GM21576 (cell line): ENCODE data around the gene SHOC1.
A peak's percentile ranks its signal among the peaks of the same experiment; 100 is the strongest.
"Not testable (repeated sequence)": the region's sequence is repeated elsewhere in the genome, so short reads cannot be mapped to it uniquely, and the experiment has no call there.

Experiments
- ATAC-seq: cut with Tn5 transposase; IDR thresholded peaks from one replicate; pipeline ENCODE4 v1.9.1; 2021; ENCODE audit warnings: mild to moderate bottlenecking, moderate library complexity; ENCODE audit not compliant: unreplicated experiment

Gene SHOC1

GRCh38 chr9:111794835-111795556, at the start of gene SHOC1:
Gene SHOC1, minus strand, starts transcription at chr9:111794937. Its CDS starts 3,519 bp downstream, at chr9:111791418.
- no peak for ATAC-seq

- no peak for ATAC-seq
Measured at GRCh38 chr9:111843971-111844370, 49.2 kb upstream of the SHOC1 start.

GRCh38 chr9:111842313-111842712, 47.6 kb upstream of the SHOC1 start:
- no peak for ATAC-seq

GRCh38 chr9:111840442-111840841, 45.7 kb upstream of the SHOC1 start:
- no peak for ATAC-seq

- ATAC-seq: no peak
Measured at GRCh38 chr9:111839987-111840386, 45.2 kb upstream of the SHOC1 start.

- peak; percentile 60 for ATAC-seq
Measured at GRCh38 chr9:111839387-111839786, 44.6 kb upstream of the SHOC1 start.

- no peak for ATAC-seq
Measured at GRCh38 chr9:111838439-111838838, 43.7 kb upstream of the SHOC1 start.

GRCh38 chr9:111836311-111836710, 41.6 kb upstream of the SHOC1 start:
- ATAC-seq: no peak

GRCh38 chr9:111833941-111834340, 39.2 kb upstream of the SHOC1 start:
- ATAC-seq: no peak

GRCh38 chr9:111832449-111832848, 37.7 kb upstream of the SHOC1 start:
- no peak for ATAC-seq

GRCh38 chr9:111831371-111832108, 36.8 kb upstream of the SHOC1 start:
- ATAC-seq: no peak

- no peak for ATAC-seq
Measured at GRCh38 chr9:111828193-111828592, 33.5 kb upstream of the SHOC1 start.

GRCh38 chr9:111825468-111826145, 30.9 kb upstream of the SHOC1 start:
- ATAC-seq: no peak

- peak; percentile 70 for ATAC-seq
Measured at GRCh38 chr9:111821006-111821528, 26.3 kb upstream of the SHOC1 start.

- ATAC-seq: no peak
Measured at GRCh38 chr9:111819360-111819759, 24.6 kb upstream of the SHOC1 start.

- no peak for ATAC-seq
Measured at GRCh38 chr9:111815285-111816070, 20.7 kb upstream of the SHOC1 start.

GRCh38 chr9:111812337-111812736, 17.6 kb upstream of the SHOC1 start:
- ATAC-seq: no peak

- ATAC-seq: no peak
Measured at GRCh38 chr9:111810908-111811307, 16.2 kb upstream of the SHOC1 start.

GRCh38 chr9:111810415-111810814, 15.7 kb upstream of the SHOC1 start:
- ATAC-seq: not testable (repeated sequence)

- no peak for ATAC-seq
Measured at GRCh38 chr9:111807197-111807596, 12.5 kb upstream of the SHOC1 start.

- no peak for ATAC-seq
Measured at GRCh38 chr9:111806259-111806658, 11.5 kb upstream of the SHOC1 start.
